NCI-H2107 treated with DMSO at 0.1 percent for 48 hours (cell line): Measurements from ENCODE around the gene CMTM7.
"Not testable (repeated sequence)": the region's sequence is repeated elsewhere in the genome, so short reads cannot be mapped to it uniquely, and the experiment has no call there.

Experiments
- DNase-seq: peaks from one replicate; lab custom pipeline; 2025; ENCODE audit not compliant: unreplicated experiment; lab: John Stamatoyannopoulos, UW

CMTM7 gene

GRCh38 chr3:32456429-32457130, 64.9 kb downstream of the CMTM7 start:
- DNase-seq, result no peak

- DNase-seq, result no peak
Measured at GRCh38 chr3:32457971-32458471, 66.4 kb downstream of the CMTM7 start.

- DNase-seq, result no peak
Measured at GRCh38 chr3:32459450-32459849, 67.8 kb downstream of the CMTM7 start.

- DNase-seq, result no peak
Measured at GRCh38 chr3:32460031-32460749, 68.5 kb downstream of the CMTM7 start.

GRCh38 chr3:32460817-32461496, 69.3 kb downstream of the CMTM7 start:
- DNase-seq, result not testable (repeated sequence)

GRCh38 chr3:32462191-32462986, 70.7 kb downstream of the CMTM7 start:
- DNase-seq, result not testable (repeated sequence)

GRCh38 chr3:32463415-32463814, 71.8 kb downstream of the CMTM7 start:
- DNase-seq, result not testable (repeated sequence)

- DNase-seq, result not testable (repeated sequence)
Measured at GRCh38 chr3:32464726-32465125, 73.1 kb downstream of the CMTM7 start.

- DNase-seq, result not testable (repeated sequence)
Measured at GRCh38 chr3:32466808-32467207, 75.2 kb downstream of the CMTM7 start.

- peak; percentile 16 for DNase-seq
Measured at GRCh38 chr3:32467333-32468070, 75.8 kb downstream of the CMTM7 start.

GRCh38 chr3:32469151-32469874, 77.7 kb downstream of the CMTM7 start:
- DNase-seq, result no peak

GRCh38 chr3:32470362-32470761, 78.7 kb downstream of the CMTM7 start:
- no peak for DNase-seq

- DNase-seq, result no peak
Measured at GRCh38 chr3:32471246-32471645, 79.6 kb downstream of the CMTM7 start.

- DNase-seq, result not testable (repeated sequence)
Measured at GRCh38 chr3:32472151-32472550, 80.5 kb downstream of the CMTM7 start.

- no peak for DNase-seq
Measured at GRCh38 chr3:32474201-32474600, 82.5 kb downstream of the CMTM7 start.

GRCh38 chr3:32480604-32481003, 89.0 kb downstream of the CMTM7 start:
- no peak for DNase-seq

GRCh38 chr3:32481791-32482631, 90.4 kb downstream of the CMTM7 start:
- no peak for DNase-seq

GRCh38 chr3:32482693-32483092, 91.0 kb downstream of the CMTM7 start:
- no peak for DNase-seq

GRCh38 chr3:32483772-32484171, 92.1 kb downstream of the CMTM7 start:
- no peak for DNase-seq
